HEK293T (cell line): ENCODE results near the gene OR1B1.

Experiments
- ELF4 ChIP-seq: fragments of 450-650 bp; IDR thresholded peaks from 2 replicates; pipeline ENCODE4 v1.6.1; 2017; ENCODE audit warnings: antibody characterized with exemption
- FOXA1 ChIP-seq: fragments of 450-650 bp; IDR thresholded peaks from 2 replicates; pipeline ENCODE4 v1.6.1; 2016; ENCODE audit warnings: mild to moderate bottlenecking
- FOXK2 ChIP-seq: fragments of 450-650 bp; IDR thresholded peaks from 2 replicates; pipeline ENCODE4 v1.6.1; 2016; ENCODE audit warnings: mild to moderate bottlenecking
- HDGF ChIP-seq: fragments of 450-650 bp; IDR thresholded peaks from 2 replicates; pipeline ENCODE4 v1.6.1; 2017; ENCODE audit warnings: antibody characterized with exemption, borderline replicate concordance
- LEF1 ChIP-seq: fragments of 450-650 bp; IDR thresholded peaks from 2 replicates; pipeline ENCODE4 v1.6.1; 2017; ENCODE audit warnings: mild to moderate bottlenecking, borderline replicate concordance
- NFRKB ChIP-seq: fragments of 450-650 bp; IDR thresholded peaks from 2 replicates; pipeline ENCODE4 v1.6.1; 2016; ENCODE audit warnings: mild to moderate bottlenecking, moderate library complexity
- SP1 ChIP-seq: fragments of 450-650 bp; IDR thresholded peaks from 2 replicates; pipeline ENCODE4 v1.6.1; 2017
- SUZ12 ChIP-seq: fragments of 450-650 bp; IDR thresholded peaks from 2 replicates; pipeline ENCODE4 v1.6.1; 2016; ENCODE audit warnings: mild to moderate bottlenecking
- TARDBP ChIP-seq: fragments of 450-650 bp; IDR thresholded peaks from 2 replicates; pipeline ENCODE4 v1.6.1; 2016
- TF ChIP-seq, protein P1 (sequence below): fragments of 450-650 bp; IDR thresholded peaks from 2 replicates; pipeline ENCODE4 v1.6.1; 2016

DNA sequence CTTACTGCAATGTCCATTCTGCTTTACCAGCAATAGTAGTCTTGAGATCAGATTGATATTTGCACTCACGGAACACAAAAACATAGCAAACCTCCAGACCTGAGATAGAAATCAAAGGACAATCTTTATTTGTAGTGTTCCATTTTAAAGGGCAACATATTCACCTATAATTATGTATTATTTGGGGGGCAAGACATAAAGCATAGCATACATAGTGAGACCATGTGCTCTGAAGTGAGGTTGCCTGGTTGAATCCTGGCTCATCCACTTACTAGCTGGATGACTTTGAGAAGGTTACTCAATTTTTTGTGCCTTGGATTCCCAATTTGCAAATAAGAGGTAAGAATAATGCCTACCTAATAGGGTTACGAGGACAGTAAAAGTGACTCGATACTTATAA, at the start of gene OR1B1:
- TF ChIP-seq SUZ12: no peak
- TF ChIP-seq HDGF: no peak
- no peak for TF ChIP-seq FOXK2
- no peak for TF ChIP-seq ELF4
- TF ChIP-seq TARDBP: no peak
- TF ChIP-seq, protein P1, sequence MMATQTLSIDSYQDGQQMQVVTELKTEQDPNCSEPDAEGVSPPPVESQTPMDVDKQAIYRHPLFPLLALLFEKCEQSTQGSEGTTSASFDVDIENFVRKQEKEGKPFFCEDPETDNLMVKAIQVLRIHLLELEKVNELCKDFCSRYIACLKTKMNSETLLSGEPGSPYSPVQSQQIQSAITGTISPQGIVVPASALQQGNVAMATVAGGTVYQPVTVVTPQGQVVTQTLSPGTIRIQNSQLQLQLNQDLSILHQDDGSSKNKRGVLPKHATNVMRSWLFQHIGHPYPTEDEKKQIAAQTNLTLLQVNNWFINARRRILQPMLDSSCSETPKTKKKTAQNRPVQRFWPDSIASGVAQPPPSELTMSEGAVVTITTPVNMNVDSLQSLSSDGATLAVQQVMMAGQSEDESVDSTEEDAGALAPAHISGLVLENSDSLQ: no peak
- no peak for TF ChIP-seq FOXA1
- no peak for TF ChIP-seq LEF1
- TF ChIP-seq SP1: no peak
- TF ChIP-seq NFRKB: no peak
